Middle frontal gyrus (tissue), 1 donor: ENCODE results near the gene MRGPRF.

Source experiments
- DNase-seq: peaks from one replicate; pipeline ENCODE4 v3.0.0-alpha.2; 2015; ENCODE audit warnings: low spot score; ENCODE audit errors: extremely low spot score

The MRGPRF gene

DNA sequence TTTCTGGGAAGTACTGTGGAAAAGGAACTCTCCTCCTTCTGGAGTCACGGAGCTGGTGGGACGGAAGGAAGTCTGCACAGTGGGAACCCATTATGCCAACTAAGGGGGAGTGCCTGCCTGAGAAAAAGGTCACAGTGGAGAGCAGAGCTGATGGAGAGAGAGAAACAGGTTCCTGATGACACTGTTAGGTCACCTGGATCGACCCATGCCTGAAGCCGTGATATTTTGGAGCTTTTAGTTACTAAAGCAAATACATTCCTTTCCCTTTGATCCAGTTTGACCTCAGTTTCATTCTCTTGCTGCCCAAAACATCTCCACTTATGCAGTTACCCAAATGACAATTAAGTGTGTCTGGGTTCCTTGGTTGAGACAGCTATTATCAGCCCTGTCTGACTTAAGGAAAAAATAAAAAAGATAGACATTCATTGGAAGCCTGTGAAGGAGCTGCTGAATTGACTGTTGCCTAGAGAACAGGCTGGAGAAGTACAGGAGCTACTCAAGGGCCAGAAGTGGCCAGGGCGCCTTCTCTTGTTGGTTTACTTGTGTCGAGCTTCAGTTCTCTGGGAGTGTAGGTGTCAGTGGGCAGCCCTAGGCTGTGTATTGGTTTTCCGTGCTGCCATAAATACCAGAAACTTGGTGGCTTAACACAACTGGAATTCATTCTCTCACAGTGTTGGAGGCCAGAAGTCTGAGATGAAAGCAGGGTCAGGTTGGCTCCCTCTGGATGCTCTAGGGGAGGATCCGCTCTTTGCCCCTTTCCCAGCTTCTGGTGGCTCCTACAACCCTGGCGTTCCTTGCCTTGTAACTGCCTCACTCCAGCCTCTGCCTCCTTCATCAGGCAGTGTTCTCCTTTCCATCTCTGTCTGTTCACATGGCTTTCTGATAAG is 45.9 kb downstream of the MRGPRF start:
- DNase-seq: no peak

GRCh38 chr11:68965901-68966853 is 46.9 kb downstream of the MRGPRF start:
- no peak for DNase-seq

GRCh38 chr11:68963779-68964178 is 49.3 kb downstream of the MRGPRF start:
- DNase-seq: no peak

GRCh38 chr11:68962527-68963250 is 50.4 kb downstream of the MRGPRF start:
- no peak for DNase-seq

GRCh38 chr11:68961245-68961644 is 51.8 kb downstream of the MRGPRF start:
- no peak for DNase-seq

DNA sequence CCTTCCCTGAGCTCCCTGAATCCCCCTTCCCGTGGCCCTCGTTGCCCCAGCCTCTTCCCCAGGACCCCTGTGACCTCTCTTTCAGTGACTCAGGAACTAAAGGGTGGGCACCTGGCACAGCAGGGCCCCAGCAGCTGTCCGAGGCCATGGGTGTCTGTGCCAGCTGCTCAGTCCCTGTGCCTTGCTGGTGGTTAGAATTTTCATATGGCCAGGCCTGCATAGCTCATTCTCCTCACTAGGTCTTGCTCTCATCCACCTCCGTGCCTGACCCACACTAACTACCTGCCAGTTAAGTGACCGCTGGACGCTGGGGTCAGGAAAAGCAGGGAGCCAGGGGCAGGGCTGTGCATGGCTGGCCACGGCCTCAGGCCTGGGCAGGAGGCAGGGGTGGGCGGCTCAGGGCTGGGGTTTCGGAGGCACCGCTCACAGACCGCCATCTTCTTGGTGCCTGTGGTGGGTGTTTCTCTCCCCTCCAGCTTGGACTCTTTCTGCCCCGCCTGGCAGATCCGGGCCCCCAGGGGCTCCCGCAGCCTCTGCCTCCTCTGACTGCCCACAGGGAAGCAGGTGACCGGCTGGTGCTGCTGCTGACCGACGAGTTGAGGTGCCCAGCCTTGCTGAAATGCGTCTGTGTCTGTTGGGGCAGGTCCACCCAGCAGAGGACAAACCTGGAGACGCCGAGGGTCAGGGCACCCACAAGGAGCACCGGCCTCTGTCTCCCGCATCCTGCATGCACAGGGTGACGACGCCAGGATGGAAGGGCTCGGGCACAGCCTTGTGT is 52.6 kb downstream of the MRGPRF start:
- DNase-seq: no peak

DNA sequence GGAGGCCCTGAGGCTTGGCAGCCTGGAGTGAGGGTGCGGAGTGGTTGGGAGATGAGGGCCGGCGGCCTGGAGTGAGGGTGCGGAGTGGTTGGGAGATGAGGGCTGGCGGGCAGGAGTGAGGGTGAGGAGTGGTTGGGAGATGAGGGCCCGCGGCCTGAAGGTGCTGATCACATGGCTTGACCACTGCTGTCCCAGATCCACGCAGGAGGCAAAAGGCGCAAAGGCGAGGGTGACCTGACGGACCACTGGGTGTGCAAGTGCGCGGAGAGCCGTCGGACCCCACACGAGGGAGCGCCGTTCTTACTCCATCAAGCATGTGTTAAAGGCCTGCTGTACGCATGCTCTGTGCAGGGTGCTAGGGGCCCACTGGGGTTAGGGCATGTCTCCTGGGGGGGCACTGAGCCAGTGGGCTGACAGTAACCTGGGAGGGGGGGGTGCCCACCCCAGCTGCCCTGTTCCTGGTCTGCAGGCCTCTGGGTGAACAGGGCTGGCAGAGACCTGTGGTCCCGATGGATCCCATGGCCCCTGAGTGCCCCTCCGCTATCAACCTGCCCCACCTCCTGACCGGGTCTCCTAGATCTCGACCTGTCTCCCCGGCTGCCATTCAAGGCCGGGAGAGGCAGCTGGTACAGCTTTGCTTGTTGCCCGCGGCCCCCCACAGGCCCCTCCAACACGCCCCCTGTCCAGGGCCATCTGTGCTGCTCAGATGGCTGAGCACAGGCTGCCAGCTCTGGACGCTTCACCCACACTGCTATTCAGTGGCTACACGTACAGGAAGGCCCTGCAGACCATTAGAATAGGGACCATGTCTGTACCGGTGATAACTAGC is 53.4 kb downstream of the MRGPRF start:
- no peak for DNase-seq

GRCh38 chr11:68958211-68958610 is 54.8 kb downstream of the MRGPRF start:
- DNase-seq: no peak

DNA sequence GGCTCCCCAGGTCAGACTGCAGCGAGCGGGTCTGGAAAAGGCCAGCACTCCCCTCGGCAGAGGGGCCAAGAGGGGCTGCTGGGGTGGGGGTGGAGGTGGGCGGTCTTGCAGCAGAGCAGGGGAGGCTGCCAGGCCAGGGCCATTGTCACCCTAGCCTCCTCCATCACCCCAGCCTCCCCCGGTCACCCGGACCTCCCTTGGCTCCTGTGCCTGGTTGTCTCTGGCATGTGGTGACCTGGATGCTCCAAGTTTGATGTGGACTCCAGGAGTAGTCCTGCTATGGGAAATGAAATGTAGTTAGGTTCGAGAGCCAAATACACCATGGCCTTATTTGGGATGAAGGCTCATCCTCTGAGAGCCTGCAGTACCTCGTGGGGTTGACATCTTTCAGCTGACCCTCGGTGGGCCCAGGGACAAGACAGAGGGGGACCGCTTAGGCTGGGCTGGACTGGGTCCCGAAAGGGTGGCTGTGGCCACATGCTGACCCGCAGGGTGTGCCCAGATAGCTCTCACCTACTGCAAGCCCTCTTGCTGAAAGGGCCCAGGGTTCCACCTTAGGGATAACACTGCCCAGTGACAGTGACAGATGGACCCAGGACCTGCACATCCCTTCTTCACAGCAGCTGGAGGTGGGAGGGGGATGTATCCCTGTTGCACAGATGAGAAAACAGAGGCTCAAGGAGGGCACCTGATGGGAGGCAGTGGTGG is 56.3 kb downstream of the MRGPRF start:
- DNase-seq: no peak

DNA sequence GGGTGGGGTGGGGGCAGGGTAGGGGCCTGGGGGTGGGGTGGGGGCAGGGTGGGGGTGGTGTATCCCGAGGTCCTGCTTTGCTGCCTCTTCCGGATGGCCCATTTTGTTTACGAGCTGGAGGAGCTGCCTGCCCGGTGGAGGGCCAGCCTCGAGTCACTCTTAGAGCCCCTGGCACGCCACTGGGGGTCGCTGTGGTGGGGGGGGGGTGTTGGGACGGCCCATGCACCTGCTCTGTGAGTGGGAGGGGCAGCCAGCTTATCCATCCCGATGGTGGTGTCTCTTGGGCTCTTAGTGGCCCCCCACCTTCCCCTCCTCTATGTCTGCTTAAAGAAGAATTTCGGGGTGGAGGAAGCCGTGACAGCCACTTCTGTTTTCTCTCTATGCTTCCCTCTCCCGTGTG is 56.9 kb downstream of the MRGPRF start:
- no peak for DNase-seq

DNA sequence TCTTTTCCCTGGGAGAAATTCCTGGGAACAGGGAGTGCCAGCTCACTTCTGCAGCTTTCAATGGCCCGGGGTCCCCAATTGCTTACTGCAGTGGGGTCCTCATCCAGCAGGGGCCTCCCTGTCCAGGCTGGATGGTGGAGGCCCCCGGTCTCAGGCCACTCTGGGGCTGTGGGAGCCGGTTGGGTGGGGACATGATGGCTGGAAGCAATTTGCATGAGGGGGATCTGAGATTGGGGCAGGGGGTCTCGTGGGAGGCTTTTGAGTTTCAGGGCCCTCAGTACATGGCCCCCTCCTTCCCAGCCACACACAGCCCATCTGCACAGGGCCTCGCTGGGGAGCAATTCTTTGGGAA is 57.5 kb downstream of the MRGPRF start:
- no peak for DNase-seq

DNA sequence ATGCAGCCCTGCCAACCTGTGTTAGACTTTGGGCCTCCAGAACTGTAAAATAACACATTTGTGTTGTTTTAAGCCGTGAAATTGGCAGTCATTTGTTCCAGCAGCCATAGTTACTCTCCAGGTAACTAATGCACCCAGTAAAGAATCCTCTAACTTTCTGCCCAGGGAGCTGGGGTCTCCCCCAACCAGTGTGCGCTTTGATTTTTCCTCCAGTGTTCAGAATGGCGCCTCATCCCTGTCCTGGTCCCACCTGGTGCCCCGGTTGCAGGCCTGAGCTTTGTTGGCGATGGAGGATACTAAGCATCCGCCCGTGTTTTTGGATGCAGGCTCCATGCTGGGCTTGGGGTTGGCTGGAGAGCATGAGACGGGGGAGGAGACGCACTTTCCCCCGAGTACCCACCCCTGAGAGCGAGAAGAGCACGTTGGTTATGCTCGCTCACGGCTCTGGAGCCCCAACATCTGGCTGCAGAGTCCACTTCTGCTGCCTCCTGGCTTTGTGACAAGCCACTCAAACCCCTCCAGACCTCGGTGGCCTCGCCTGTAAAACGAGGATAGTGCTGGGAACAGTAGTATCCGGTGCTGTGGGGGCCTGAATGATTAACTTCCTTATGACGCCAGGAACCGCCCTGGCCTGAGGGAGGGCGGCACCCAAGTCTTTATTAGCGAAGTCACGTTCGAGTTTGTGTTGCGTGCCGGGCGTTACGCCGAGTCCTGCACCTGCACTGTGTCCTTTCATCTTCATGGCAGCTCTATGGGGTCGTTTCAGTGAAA is 58.0 kb downstream of the MRGPRF start:
- no peak for DNase-seq
